ENCODE data around the gene NLRC3.

NLRC3 gene

GRCh38 chr16:3578121-3578520, 918 bp upstream of the NLRC3 start:
- DNase-seq, result no peak

DNA sequence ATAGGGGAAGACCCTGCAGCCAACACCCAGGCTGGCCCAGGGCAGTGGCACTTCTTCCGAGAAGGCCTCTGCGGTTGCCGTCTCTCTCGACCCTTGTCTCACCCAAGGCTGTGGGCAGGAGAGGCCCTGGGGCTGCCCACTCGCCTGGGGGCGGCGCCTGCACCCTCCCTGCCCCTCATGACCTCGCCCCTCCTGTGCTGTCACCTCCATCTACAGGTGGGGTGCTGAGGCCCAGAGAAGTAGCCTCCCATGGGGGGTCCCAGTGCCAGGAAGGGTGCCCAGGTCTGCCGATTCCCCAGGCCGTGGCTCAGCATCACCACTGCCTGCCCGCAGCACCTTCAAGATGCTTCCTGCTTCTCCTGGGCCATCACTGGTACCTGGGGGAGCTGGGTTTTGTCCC, 992 bp downstream of the NLRC3 start:
- DNase-seq, result no peak

DNA sequence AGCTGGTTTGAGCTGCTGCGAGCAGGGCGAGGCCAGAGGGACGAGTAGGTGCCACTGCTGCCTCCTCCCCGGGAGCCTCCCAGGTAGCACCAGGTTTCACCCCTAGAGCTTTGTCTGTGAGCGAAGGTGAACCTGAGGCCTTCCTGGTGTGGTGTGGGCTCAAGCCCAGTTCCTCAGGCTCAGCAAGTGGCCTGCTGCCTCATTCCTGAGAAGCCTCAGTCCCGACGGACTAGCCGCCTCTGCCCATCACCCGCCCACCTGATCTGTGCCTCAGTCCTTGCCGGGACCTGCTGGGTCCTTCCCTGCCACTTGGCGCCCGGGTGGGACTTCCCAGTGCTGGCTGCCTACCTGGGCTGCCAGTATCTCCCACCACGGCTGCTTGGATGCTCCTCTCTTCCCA, 1.7 kb downstream of the NLRC3 start:
- DNase-seq, result no peak

DNA sequence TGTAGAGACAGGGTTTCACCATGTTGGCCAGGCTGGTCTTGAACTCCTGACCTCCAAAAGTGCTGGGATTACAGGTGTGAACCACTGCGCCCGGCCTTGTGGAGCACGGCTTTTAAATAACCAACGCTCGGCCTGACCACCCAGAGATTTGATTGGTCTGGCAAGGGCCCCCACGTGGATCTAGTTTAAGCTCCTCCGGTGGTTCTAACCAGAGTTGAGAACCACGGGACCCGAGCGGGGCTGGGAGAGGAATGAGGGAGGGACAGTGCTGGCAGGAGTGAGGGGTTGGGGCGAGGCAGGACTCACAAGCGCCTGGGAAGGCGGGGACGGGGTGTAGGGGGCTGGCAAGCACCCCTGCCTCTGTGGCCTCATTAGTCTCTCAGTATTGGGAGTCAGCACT, 3.0 kb downstream of the NLRC3 start:
- DNase-seq, result no peak

DNA sequence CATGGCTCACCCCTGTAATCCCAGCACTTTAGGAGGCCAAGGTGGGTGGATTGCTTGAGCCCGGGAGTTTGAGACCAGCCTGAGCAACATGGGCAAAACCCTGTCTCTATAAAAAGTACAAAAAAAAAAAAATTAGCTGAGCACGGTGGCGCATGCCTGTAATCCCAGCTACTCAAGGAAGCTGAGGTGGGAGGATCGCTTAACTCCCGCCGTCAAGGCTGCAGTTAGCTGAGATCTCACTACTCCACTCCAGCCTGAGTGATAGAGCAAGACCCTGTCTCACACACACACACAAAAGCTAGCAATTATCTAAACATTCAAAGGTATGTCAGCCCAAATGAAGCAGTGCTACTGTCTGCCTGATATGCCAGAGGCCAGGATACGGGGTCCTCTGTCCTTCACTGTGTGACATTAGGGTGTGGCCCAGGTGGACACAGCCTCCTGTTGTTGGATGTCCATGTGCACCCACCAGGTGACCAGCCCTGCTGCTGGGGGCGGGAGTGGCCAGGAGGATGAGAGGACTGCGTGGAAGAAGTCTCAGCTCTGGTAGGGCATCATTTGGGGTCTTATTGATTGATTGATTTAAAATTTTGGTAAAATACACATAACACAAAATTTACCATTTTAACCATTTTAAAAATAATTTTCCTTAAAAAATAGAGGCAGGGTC, 3.9 kb downstream of the NLRC3 start:
- no peak for DNase-seq

- no peak for DNase-seq
Measured at GRCh38 chr16:3570420-3571062, 6.7 kb downstream of the NLRC3 start.

DNA sequence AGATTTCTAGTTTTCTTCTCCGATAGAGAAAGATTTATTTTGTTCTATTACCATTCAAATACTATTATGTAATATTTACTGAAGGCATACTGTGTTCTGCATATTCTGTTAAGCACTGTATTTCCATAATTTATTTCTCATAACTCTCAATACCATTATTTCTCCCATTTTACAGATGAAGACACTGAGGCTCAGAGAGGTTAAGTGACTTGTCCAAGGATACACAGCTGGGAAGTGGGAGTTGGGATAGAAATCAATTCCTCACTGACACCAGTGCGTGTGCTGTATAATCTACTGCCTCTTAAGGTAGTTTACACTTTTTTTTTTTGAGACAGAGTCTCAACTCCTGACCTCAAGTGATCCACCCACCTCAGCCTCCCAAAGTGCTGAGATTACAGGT, 7.4 kb downstream of the NLRC3 start:
- DNase-seq, result no peak

- no peak for DNase-seq
Measured at GRCh38 chr16:3566990-3567389, 10.2 kb downstream of the NLRC3 start.

DNA sequence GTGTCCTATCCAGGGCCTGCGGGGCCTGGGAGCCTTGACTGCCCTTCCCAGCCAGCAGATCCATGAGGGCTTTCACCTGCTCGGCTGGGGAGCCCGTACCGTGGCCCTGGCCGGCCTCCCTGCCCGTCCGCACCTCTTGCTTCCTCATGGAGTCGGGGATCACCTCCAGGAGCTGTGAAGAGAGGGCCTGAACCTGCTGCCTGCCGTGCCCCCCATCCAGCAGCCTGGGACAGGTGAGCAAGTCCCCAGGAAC, 12.4 kb downstream of the NLRC3 start:
- DNase-seq, result no peak

DNA sequence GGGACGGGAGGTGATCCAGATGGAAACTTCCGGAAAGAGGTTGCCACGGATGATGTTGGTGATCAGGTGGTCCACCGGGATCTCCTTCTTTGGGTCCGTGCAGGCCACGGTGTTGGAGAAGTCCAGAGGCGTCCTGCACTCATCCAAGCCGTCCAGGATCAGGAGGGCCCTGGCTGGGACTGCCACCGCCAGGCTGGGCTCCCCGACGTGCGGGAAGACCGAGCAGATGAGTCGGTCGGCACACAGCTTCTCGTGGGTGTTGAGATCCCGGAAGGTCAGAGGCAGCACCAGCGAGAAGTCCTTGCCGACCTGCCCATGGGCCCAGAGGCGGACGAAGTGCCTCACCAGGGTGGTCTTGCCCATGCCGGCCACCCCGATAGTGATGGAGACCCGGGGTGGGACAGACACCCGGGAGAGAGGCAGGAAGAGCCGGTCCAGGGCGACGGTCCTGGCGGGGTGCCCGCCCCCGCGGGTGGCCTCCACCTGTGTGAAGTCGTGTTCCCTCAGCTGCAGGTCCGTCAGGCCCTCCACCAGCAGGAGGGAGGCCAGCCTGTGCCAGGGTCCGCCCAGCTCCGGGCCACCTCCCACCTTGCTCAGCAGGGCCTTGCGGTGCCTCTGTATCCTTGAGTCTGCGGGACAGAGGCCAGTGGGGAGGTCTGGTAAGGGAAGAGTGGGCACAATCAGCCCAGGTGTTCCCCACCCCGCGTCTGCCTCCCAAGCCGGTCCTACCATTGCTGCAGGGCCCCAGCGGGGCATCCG, 12.9 kb downstream of the NLRC3 start:
- no peak for DNase-seq

- no peak for DNase-seq
Measured at GRCh38 chr16:3562914-3563480, 14.2 kb downstream of the NLRC3 start.

DNA sequence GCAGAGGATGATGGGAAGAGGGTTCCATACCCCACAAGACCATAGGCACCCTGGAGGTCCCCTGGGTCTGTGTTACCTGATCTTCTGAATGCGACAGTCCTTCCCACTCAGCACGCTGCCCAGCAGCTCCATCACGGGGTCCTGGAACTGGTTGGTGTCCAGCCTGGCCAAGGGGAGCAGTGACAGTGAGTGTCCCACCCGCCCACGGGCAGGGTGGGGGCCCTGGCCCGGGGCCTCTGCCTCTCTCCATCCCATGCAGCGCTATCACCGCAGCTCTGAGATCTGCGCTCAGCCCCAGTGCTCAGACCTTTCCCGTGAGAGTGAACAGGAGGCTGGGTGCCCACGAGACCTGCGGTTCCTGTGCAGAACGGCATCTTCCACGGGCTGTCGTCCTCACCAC, 15.6 kb downstream of the NLRC3 start:
- no peak for DNase-seq

DNA sequence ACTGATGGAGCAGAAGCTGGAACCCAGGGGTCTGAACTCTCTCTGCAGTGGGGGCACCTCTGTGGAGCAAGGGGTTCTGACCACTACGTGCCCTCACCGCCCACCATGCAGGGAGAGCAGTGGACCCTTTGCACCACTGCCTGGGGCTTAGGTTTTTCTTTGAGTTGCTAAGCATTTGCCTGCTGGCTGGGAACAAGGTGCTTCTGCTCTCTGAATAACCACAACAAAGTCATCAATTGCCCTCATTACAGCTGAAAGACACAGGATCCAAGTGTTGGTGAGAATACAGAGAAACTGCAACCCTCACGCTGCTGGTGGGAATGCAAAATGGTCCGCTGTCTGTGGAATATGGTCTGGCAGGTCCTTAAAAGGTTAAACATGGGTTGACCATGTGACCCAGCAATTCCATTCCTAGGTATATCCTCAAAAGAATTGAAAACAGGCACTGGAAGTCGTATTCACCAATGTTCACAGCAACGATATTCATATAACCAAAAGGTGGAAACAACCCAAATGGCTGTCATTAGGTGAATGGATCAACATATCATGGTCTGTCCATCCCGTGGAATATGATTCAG, 22.8 kb downstream of the NLRC3 start:
- no peak for DNase-seq

- no peak for DNase-seq
Measured at GRCh38 chr16:3553138-3553923, 23.9 kb downstream of the NLRC3 start.

- no peak for DNase-seq
Measured at GRCh38 chr16:3550851-3551847, 26.1 kb downstream of the NLRC3 start.

- no peak for DNase-seq
Measured at GRCh38 chr16:3549906-3550305, 27.3 kb downstream of the NLRC3 start.

DNA sequence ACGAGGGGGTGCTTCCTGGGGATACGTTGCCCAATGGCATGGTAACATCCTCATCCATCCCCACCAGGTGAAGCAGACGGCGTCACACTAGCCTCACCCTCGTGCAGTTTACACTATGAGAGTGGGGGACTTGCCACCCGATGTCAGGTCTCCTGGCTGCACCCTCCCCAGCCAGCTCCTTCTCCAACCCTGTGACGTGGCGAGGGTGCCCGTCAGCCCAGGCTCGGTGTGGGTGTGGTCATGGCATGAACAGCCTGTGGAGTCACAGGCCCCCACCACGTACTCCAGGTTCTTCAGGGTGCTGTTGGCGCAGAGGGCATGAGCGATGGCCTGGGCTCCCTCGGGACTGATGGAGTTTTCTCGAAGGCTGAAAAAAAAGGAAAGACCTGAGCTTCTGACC, 28.3 kb downstream of the NLRC3 start:
- no peak for DNase-seq

- no peak for DNase-seq
Measured at GRCh38 chr16:3548445-3548844, 28.8 kb downstream of the NLRC3 start.

- DNase-seq, result no peak
Measured at GRCh38 chr16:3546986-3547682, 30.1 kb downstream of the NLRC3 start.

DNA sequence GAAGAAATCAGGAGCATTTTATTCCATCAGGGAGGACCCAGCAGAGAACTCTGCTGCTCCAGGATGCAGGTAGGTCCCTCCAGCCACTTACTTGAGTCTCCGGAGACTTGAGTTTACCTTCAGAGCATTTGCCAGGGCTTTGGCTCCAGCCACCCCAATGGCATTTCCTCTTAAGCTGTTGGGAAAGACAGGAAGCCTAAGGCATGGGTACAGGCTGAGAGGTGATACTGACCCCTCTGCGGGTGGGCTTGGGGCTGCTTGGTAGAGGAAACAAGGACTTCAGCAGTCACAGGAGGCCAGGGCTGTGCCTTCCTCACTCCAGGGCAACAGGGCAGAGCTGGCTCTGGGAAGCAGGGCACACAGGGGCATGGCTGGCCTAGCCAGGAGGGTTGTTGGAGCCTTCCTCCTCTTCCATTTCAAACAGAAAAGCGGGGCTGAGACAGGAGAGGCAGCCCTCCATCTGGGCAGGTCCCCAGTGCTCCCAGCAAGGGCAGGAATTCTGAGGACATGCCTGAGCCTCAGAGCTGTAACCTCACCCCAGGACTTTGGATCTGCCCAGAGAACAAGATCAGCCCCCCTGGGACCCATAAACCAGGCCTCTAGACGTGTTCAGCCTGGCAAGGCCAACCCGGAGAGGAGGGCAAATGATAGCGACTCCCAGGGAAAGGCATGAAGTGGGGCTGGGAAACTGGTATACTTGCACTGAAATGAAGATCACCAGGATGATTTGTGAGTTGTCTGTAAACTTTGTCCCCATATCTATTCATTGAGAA, 34.4 kb downstream of the NLRC3 start:
- no peak for DNase-seq

Measured in midbrain (tissue), 1 donor.